ENCODE results near the gene MATN1. TPM values are rescaled to one million over a fixed set of nuclear protein-coding genes. Genes with fewer than 3 reads are reported as not detected.

MATN1 gene
- total RNA-seq, 1 donor from 2014 or later: 0.24 TPM

GRCh38 chr1:30685796-30686165 is 37.6 kb downstream of the MATN1 start:
- peaks cover 63% of the 10 kb centered on the region for H3K27me3 Mint-ChIP-seq
- no peaks in the 10 kb centered on the region for H3K36me3 Mint-ChIP-seq
- H3K4me1 Mint-ChIP-seq (ENCODE audit: unreplicated experiment): peaks cover 23% of the 10 kb centered on the region

DNA sequence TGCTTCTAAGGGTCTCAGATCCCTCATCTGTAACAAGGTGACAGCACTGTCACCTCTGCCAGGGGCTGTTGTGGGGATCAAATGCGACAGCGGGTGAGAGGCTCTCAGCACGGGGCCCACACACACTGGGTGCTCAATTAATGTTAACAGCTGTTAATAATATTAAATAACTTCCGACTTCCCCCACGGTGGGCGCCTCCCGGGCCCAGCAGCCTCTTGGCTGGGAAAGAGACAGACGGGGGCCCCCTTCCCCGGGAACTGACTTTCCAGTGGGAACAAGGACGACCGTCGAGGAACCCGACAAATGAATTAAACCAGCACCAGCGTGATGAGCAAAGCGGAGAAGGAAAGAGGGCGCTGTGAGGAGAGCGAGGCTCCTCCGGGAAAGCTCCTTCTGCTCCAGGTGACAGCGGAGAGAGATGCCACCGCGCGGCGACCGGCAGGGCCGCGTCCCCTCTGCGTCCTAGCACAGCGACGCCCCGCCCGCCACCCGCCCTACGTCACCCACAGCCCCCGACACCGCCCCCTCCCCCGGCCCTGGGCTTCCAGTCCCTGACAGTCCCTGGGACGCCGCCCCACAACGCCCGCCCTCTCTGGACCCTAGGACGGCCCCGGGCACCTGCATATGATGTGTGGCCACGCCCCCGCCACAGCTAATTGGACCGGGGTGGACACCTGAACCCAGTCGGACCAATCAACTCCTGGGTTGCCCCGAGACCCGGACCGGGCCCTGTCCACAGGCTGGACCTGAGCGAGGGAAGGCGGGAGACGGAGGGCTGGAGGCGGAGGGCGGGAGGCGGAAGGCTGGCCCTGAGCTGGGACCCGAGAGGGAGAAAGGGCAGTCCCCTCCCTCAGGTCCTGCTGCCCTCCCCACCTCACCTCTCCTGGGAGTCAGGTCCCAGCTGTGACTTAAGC is 38.2 kb downstream of the MATN1 start:
- H3K36me3 Mint-ChIP-seq: no peaks in the 10 kb centered on the region
- no peaks in the 10 kb centered on the region for H3K9me3 Mint-ChIP-seq
- DNase-seq (ENCODE audit: extremely low spot score, unreplicated experiment): no peak
- peaks cover 63% of the 10 kb centered on the region for H3K27me3 Mint-ChIP-seq
- H3K4me3 Mint-ChIP-seq: peak overlapping the region; percentile 66
- TF ChIP-seq, protein P1, sequence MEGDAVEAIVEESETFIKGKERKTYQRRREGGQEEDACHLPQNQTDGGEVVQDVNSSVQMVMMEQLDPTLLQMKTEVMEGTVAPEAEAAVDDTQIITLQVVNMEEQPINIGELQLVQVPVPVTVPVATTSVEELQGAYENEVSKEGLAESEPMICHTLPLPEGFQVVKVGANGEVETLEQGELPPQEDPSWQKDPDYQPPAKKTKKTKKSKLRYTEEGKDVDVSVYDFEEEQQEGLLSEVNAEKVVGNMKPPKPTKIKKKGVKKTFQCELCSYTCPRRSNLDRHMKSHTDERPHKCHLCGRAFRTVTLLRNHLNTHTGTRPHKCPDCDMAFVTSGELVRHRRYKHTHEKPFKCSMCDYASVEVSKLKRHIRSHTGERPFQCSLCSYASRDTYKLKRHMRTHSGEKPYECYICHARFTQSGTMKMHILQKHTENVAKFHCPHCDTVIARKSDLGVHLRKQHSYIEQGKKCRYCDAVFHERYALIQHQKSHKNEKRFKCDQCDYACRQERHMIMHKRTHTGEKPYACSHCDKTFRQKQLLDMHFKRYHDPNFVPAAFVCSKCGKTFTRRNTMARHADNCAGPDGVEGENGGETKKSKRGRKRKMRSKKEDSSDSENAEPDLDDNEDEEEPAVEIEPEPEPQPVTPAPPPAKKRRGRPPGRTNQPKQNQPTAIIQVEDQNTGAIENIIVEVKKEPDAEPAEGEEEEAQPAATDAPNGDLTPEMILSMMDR (conservative IDR thresholded peaks at IDR 0.05): peak; percentile 39
- no peak overlapping the region for H3K27ac Mint-ChIP-seq
- H3K4me1 Mint-ChIP-seq (ENCODE audit: unreplicated experiment): peaks cover 19% of the 10 kb centered on the region

More at GRCh38 chr1:30685796-30686165, 37.6 kb downstream of the MATN1 start:
- no peak for DNase-seq (ENCODE audit: extremely low spot score, unreplicated experiment)
- TF ChIP-seq, protein P1 (conservative IDR thresholded peaks at IDR 0.05): no peak
- peak overlapping the region; percentile 31 for H3K4me3 Mint-ChIP-seq
- H3K9me3 Mint-ChIP-seq: no peaks in the 10 kb centered on the region
- H3K27ac Mint-ChIP-seq: no peak overlapping the region

DNA sequence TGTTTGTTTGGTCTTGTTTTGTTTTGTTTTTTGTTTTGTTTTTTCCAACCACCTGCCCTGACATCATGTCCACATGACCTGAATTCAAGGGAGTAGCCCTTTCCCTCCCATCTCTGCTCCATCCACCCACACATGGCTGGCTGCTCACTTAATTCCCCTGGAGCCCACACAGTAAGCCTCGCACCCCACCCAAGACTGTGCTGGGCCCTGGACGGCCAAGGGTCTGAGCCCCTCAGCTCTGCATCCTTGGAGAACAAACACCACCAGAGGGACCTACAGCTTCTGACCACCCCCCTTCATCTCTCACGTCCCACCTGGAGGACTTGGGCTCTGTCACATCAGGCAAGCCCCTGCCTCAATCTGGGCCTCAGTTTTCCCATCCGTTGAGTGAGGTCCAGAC is 39.1 kb downstream of the MATN1 start:
- H3K27ac Mint-ChIP-seq: no peak overlapping the region
- H3K27me3 Mint-ChIP-seq: peaks cover 63% of the 10 kb centered on the region
- H3K4me3 Mint-ChIP-seq: no peak overlapping the region
- H3K36me3 Mint-ChIP-seq: no peaks in the 10 kb centered on the region
- H3K9me3 Mint-ChIP-seq: no peaks in the 10 kb centered on the region
- TF ChIP-seq, protein P1 (conservative IDR thresholded peaks at IDR 0.05): no peak
- peaks cover 10% of the 10 kb centered on the region for H3K4me1 Mint-ChIP-seq (ENCODE audit: unreplicated experiment)
- no peak for DNase-seq (ENCODE audit: extremely low spot score, unreplicated experiment)

DNA sequence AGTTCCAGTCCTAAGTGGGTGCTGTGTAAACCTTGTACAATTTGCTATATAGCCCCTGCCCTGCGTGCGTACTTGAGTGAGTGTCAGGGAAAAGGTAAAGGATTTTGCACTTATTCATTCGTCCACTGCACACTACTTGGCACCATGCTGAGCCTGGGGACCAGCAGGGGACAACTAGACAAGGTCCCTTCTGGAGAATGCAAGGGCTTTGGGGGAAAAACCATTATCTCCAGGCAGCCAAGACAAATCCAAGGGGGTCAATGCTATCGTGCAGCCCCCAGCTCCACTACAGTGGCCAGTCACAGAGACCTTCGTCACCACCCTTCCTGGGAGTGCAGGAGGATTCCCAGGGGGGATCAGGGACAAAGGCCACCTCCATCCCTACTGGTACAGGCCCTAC is 39.7 kb downstream of the MATN1 start:
- no peaks in the 10 kb centered on the region for H3K9me3 Mint-ChIP-seq
- no peak overlapping the region for H3K27ac Mint-ChIP-seq
- H3K4me3 Mint-ChIP-seq: no peak overlapping the region
- H3K4me1 Mint-ChIP-seq (ENCODE audit: unreplicated experiment): peaks cover 10% of the 10 kb centered on the region
- TF ChIP-seq, protein P1 (conservative IDR thresholded peaks at IDR 0.05): no peak
- no peak for DNase-seq (ENCODE audit: extremely low spot score, unreplicated experiment)
- H3K27me3 Mint-ChIP-seq: peaks cover 59% of the 10 kb centered on the region
- no peaks in the 10 kb centered on the region for H3K36me3 Mint-ChIP-seq

- Mint-ChIP-seq H3K27me3 (peaks cover 58% of the 10 kb centered on the region), H3K4me1 (ENCODE audit: unreplicated experiment) (peaks cover 10% of the 10 kb centered on the region), H3K9me3 (peaks cover under 1% of the 10 kb centered on the region)
Measured at GRCh38 chr1:30682396-30683275, 40.7 kb downstream of the MATN1 start.

More at GRCh38 chr1:30682396-30683275, 40.7 kb downstream of the MATN1 start:
- Mint-ChIP-seq H3K27ac (no peak overlapping the region), H3K36me3 (no peaks in the 10 kb centered on the region), H3K4me3 (no peak overlapping the region)
- TF ChIP-seq, protein P1 (conservative IDR thresholded peaks at IDR 0.05): no peak
- DNase-seq (ENCODE audit: extremely low spot score, unreplicated experiment): no peak

All from type B pancreatic cell (in vitro differentiated cells).